HG03097 (cell line): ENCODE data around the gene TGFBR2.
"Not testable (repeated sequence)": the region's sequence is repeated elsewhere in the genome, so short reads cannot be mapped to it uniquely, and the experiment has no call there.

Experiments used
- ATAC-seq: cut with Tn5 transposase; IDR thresholded peaks from one replicate; pipeline ENCODE4 v1.9.1; 2021; ENCODE audit not compliant: unreplicated experiment, low FRiP score

TGFBR2 gene

GRCh38 chr3:30654269-30654668 is 47.9 kb downstream of the TGFBR2 start:
- ATAC-seq: no peak

- no peak for ATAC-seq
Observed at GRCh38 chr3:30655187-30655812, 48.9 kb downstream of the TGFBR2 start.

- no peak for ATAC-seq
Observed at GRCh38 chr3:30656624-30657141, 50.3 kb downstream of the TGFBR2 start.

DNA sequence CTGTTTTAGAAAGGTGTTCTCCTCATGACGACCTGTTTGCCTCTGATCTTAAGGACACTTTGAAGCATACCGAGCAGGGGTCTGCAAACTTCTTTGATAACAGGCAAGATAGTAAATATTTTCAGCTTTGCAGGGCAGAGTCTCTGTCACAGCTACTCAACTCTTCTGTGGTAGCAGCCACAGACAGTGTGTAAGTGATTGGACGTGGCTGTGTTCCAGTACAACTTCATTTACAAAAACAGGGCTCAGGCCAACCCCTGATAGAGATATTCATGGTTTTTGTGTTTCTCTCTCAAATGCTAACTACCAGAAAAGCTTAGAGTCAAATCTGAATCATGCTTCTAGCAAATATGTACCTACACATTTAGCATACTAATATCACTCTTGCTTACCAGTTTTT is 51.5 kb downstream of the TGFBR2 start:
- ATAC-seq: peak; percentile 27

DNA sequence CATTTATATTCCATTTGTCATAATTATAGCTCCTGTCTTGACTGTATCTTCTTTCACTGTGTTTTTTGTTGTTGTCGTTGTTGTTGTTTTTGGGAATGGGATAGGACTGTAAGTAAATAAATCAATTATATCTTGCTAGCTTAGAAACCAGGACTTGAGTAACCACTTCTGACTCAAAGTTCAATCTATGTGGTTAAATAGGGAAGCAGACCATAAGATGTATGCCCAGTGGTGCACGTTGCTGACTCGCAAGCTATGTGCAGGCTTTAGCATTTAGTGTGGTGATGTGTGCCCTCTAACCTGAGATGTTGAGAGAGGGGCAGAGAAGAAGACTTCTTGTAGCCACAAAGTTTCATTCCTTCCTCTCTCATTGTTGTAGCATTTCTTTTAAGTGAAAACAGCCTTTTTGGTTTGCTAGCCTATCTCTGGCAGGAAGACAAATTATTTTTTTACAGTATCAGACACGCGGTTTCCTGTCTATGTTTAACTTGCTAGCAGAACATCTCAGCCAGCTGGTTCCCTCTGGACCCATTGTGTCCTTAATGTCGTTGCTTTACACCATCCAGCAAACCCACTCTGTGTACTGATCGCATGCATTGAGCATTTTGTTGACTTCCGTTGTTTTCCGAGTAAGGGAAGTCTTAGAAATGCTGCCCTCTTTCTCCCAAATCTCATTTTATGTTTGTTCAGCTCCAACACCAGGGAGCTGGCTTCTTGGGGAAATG is 52.1 kb downstream of the TGFBR2 start:
- ATAC-seq: peak; percentile 96

DNA sequence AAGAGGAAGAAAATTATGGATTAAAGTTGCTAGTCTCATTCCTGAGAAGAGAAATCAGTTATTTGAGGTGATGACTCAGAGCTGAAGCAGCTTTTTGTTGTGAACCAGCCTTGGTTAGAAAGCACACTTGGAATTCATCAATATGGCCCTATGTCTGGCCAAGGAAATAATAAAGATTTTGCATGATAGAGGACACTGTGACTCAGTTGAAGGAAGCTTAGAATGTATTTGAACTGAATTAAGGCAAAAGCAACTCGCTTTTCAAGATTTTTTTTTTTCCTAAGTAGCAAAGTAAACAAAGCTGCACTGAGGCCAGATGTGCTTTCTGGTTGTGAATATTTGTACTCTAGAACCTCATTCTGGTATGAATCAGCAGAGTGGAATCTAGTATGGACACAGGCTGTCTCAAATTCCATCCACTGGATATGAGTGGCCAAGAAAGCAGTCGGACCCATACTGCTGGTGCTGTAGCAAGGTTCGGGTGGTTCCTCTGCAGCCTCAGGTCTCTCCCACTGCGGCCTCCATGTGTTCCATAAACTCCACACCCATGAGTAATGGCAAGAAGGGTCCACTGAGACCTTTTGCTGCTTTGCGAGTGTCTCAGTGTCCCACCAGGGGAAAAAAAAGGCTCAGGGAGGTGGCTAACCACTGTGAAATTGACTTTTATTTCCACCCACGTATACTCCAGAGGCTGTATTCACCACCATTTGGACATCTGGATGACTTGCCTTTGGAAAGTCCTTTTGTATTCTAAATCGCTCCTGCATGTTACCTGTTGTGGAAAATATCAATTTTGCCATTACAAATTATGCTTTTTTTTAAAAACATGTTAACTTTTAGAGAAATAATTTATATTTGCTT is 53.1 kb downstream of the TGFBR2 start:
- ATAC-seq: no peak

DNA sequence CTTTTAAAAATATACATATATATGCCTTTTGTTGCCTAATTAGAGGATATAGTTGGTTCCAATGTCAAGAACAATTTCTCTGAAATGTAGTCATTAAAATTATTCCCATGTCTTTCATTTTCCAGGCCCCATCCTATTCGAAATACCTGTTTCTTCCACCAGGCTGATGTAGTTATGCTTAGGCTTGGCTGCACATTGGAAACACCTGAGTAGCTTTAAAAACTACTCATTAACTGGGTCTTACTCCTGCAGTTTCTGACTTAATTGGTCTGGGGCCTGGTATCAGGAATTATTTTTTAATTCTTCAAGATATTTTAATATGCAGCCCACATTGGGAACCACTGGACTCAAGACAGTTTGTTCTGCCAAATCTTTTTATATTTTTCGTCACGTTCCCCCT is 53.7 kb downstream of the TGFBR2 start:
- ATAC-seq: no peak

- ATAC-seq: no peak
Observed at GRCh38 chr3:30660656-30661055, 54.3 kb downstream of the TGFBR2 start.

GRCh38 chr3:30661098-30661873 is 54.9 kb downstream of the TGFBR2 start:
- no peak for ATAC-seq

- no peak for ATAC-seq
Observed at GRCh38 chr3:30662836-30663235, 56.4 kb downstream of the TGFBR2 start.

DNA sequence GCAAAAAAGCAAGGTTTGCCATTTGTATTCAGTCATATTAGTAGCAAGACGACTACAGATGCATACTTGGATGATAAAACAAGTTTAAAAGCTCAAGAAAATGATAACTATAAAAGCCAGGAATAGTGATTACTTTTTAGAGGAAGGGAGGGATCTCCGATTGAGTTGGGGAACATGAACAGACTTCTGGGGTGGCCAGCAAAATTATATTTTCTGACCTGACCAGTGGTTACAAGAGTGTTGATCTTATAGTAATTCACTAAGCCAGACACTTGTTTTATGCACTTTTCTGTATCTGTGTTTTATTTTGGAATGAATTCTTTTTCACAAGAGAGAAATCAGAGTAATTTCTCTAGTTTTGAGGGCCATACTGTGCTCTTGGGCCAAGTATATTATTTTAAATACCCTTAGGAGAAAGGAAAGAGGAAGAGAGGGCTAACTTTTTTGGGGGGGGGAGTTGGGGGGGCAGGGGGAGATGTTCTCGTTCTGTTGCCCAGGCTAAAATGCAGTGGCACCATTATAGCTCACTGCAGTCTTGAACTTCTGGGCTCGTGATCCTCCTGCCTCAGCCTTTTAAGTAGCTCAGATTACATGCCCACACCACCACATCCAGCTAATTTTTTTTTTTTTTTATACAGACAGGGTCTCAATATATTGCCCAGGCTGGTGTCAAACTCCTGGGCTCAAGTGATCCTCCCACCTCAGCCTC is 57.3 kb downstream of the TGFBR2 start:
- no peak for ATAC-seq

GRCh38 chr3:30664459-30664858 is 58.1 kb downstream of the TGFBR2 start:
- ATAC-seq: no peak

GRCh38 chr3:30664884-30665283 is 58.5 kb downstream of the TGFBR2 start:
- ATAC-seq: no peak

GRCh38 chr3:30665539-30665938 is 59.1 kb downstream of the TGFBR2 start:
- no peak for ATAC-seq

DNA sequence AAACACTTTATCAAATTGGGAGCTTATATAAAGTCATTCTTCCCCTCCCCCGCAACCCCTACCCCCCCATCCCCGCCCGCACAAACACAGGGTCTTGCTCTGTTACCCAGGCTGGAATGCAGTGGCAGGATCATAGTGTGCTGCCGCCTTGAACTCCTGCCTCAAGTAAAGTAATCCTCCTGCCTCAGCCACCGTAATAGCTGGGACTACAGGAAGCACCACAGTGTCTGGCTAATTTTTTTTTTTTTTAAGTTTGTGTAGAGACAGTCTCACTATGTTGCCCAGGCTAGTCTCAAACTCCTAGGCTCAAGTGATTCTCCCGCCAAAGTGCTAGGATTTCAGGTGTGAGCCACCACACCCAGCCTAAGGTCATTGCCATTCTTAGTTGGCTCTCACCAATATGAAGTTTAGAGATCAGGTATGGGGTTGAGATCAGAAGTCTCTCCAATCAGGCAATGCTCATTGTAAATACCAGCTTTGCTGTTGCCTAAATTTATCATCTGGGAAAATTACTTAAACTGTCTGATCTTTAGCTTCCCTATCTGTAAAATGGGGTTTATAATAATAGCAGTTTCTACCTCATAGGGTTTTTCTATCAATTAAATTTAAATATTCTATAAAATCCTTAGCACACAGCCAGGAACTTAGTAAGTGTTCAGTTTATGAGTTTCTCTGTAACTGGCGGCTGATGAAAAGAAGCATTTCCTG is 60.3 kb downstream of the TGFBR2 start:
- ATAC-seq: no peak

DNA sequence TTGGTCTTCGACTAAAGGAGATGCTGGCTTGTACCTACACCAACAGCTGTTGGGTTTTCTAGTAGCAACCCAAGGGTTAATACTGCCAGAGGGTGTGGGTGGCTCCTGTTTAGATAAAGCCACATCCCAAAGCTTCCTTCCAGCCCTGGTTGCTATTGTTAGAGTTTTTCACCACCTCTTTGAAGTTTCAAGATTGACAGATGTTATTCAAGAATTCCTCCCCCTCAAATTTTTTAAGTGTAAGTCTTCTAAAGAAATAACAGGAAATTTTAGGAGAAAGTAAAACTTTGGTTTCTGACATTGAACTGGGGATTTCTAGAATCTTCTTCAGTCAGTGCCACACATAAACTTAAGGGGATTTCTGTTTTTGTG is 60.9 kb downstream of the TGFBR2 start:
- ATAC-seq: no peak

DNA sequence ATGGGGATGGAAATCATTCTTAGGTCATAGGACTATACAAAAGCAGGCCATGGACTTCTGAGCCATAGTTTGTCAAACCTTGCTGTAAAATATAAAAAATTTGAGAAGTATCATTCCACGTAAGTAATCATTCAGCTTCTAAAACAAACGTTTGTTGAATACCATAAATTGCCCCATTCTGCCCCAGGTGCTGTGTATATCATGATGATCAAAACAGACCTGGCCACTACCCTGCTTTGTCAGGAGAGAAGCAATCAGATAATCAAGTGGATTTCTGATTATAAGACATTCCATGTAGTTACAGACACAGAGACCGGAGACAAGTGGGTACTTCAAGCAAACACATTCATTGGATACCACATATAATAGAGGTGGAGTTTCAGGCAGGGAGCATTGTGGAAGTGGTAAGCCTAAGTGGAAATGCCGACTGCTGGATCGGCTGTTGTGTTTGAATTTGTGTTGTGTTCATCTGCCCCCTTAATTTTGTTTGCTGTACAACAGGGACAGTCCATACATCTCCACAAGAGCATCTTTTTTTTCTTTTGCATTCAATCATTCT is 61.7 kb downstream of the TGFBR2 start:
- no peak for ATAC-seq

DNA sequence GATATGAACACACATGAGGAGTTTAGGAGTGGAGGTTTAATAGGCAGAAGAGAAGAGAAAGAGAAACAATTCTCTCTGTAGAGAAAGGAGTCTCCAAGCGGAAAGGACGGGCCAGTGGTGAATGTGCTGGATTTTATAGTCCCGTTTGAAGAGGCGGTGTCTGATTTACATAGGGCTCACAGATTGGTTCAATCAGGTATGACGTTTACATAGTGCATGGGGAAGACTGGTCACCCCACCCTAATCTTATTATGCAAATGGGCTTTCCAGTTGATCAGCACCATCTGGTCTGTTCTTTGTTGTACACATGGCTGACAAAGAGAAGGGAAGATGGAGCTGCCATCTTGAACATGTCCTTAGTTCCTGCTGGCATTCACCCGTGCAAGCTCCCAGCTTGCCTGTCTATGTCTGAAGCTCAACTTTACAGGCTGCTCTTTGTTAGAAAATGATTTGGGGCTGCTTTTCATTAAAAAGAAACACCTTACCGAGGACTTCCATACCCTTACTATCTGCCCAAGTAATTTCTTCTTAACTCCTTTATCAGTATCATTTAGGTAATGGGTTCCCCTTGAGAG is 63.0 kb downstream of the TGFBR2 start:
- ATAC-seq: not testable (repeated sequence)

DNA sequence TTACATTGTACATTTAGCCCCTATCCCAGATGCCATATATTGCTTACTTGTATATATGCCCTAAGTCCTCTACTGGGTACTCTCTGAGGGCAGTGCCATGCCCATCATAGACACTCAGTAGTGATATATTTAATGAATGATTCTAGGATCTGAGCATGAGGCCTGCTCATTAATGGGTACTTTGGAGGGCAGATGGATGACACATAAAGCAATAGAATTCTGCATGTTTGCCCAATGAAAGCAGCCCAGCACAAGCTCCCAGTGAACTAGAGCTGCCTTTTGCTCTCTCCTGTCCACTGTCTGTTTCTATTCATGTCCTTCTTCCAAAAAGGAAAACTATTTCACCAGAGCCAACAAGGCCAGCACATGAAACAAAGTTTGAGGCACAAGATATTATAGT is 63.9 kb downstream of the TGFBR2 start:
- ATAC-seq: no peak
